CD4-positive, CD25-positive, alpha-beta regulatory T cell (primary cell): ENCODE results near the gene SEPTIN8. TPM values are rescaled to one million over a fixed set of nuclear protein-coding genes. Genes with fewer than 3 reads are reported as not detected.

ENCODE experiments used
- ATAC-seq, 2 donors: fragments of 150-1000 bp; cut with Tn5 transposase; one replicate each; pipeline ENCODE4 v1.10.0; 2021; ENCODE audit warnings: low read depth in 2 of 2, moderate number of reproducible peaks in 2 of 2, moderate library complexity in 1 of 2
- DNase-seq, 3 donors: peaks; one replicate each; pipeline versions ENCODE4 v3.0.0 to v3.0.0-alpha.2; 2012 to 2022; ENCODE audit warnings: mixed read lengths in 1 of 3
- H3K27ac ChIP-seq: one replicate; pipeline ENCODE4 v1.7.0; 2013; ENCODE audit warnings: mild to moderate bottlenecking, low read length; ENCODE audit not compliant: insufficient read depth, poor library complexity, severe bottlenecking
- H3K27me3 ChIP-seq: one replicate; pipeline ENCODE4 v1.7.0; 2013; ENCODE audit warnings: low read length; ENCODE audit not compliant: control insufficient read depth, insufficient read depth
- H3K36me3 ChIP-seq: one replicate; pipeline ENCODE4 v1.7.0; 2013; ENCODE audit warnings: mild to moderate bottlenecking, low read length, moderate library complexity; ENCODE audit not compliant: control insufficient read depth, insufficient read depth
- H3K4me1 ChIP-seq: 2 replicates; pipeline ENCODE4 v1.7.0; 2013; ENCODE audit warnings: mild to moderate bottlenecking, low read length; ENCODE audit not compliant: insufficient read depth, control insufficient read depth, poor library complexity, severe bottlenecking
- H3K4me3 ChIP-seq: one replicate; pipeline ENCODE4 v1.7.0; 2013; ENCODE audit warnings: low read depth, mild to moderate bottlenecking, low read length, moderate library complexity
- H3K9me3 ChIP-seq, 2 experiments: 1 replicate in 1 of 2; 2 replicates in 1 of 2; pipeline ENCODE4 v1.7.0; 2013; ENCODE audit warnings: low read length in 2 of 2, mild to moderate bottlenecking in 1 of 2, moderate library complexity in 1 of 2; ENCODE audit not compliant: control insufficient read depth in 2 of 2
- H3K27ac Mint-ChIP-seq, 3 donors: one replicate each; pipeline ENCODE4 v1.8.0; 2020 to 2022; ENCODE audit warnings: mild to moderate bottlenecking in 3 of 3, mixed read lengths in 3 of 3, moderate library complexity in 2 of 3
- H3K27me3 Mint-ChIP-seq: one replicate; pipeline ENCODE4 v1.8.0; 2022; ENCODE audit warnings: mild to moderate bottlenecking, mixed read lengths
- H3K36me3 Mint-ChIP-seq: one replicate; pipeline ENCODE4 v1.8.0; 2020; ENCODE audit warnings: mixed read lengths
- H3K4me1 Mint-ChIP-seq, 4 donors: one replicate each; pipeline ENCODE4 v1.8.0; 2020 to 2022; ENCODE audit warnings: mixed read lengths in 4 of 4, mild to moderate bottlenecking in 1 of 4
- H3K4me3 Mint-ChIP-seq, 4 donors: one replicate each; pipeline ENCODE4 v1.8.0; 2020 to 2022; ENCODE audit warnings: mild to moderate bottlenecking in 4 of 4, mixed read lengths in 4 of 4, moderate library complexity in 3 of 4
- H3K9me3 Mint-ChIP-seq, 7 donors: one replicate each; pipeline ENCODE4 v1.8.0; 2020 to 2022; ENCODE audit warnings: mixed read lengths in 7 of 7, mild to moderate bottlenecking in 3 of 7, moderate library complexity in 2 of 7
- polyA plus RNA-seq, 4 donors: library from polyadenylated mRNA; unstranded; fragments of 300-500 nt; fragmentation: Illumina TruSeq; gene quantifications; one replicate each; pipeline ENCODE4 v1.2.3, GENCODE V29; 2021
- total RNA-seq: library from RNA; stranded (reverse); gene quantifications from one replicate; pipeline ENCODE4 v1.2.3, GENCODE V29; 2022

SEPTIN8 gene
- total and polyA plus RNA-seq, 5 donors from 2014 or later: 0.46 to 12.4 (median 1.2) TPM

DNA sequence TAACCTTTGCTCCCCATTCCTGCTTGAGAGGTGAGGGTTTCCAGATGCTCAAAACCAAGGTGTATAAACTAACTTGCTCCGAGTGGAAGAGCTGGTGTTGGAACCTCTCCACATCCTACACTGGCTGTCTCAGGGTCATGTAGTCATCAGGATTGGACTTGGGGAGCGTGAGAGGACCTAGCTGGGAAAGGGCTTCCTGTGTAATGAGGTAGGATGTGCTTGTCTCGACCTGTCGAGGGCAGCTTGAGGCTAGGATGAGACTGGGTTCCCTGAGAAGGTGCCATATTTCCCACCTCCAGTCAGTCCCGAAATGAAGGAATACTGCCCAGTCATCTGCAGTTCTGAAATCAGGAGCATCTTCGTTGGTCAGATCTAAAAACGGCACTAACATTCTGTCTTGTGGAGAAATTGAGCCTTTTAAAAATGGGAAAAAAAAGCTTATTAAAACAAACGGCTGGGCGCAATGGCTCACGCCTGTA is 28.5 kb downstream of the SEPTIN8 start:
- Histone ChIP-seq H3K4me3 (no peak overlapping the region), H3K9me3 (no peaks in the 10 kb centered on the region), H3K27ac (peak overlapping the region; percentile 78), H3K4me1 (peaks cover 14% of the 10 kb centered on the region), H3K27me3 (no peaks in the 10 kb centered on the region), H3K36me3 (no peaks in the 10 kb centered on the region)
- Mint-ChIP-seq H3K27me3 (peaks cover 6% of the 10 kb centered on the region), H3K36me3 (peaks cover 10% of the 10 kb centered on the region), H3K4me1 (peaks cover 8 to 32% (median 23%) of the 10 kb centered on the region in 4 donors), H3K4me3 (peak overlapping the region; percentile 70 to 83 (median 76)), H3K9me3 (no peaks in the 10 kb centered on the region), H3K27ac (peak overlapping the region in 1 of 3 donors; percentile 86)
- ATAC-seq (no peak), DNase-seq (no peak)

DNA sequence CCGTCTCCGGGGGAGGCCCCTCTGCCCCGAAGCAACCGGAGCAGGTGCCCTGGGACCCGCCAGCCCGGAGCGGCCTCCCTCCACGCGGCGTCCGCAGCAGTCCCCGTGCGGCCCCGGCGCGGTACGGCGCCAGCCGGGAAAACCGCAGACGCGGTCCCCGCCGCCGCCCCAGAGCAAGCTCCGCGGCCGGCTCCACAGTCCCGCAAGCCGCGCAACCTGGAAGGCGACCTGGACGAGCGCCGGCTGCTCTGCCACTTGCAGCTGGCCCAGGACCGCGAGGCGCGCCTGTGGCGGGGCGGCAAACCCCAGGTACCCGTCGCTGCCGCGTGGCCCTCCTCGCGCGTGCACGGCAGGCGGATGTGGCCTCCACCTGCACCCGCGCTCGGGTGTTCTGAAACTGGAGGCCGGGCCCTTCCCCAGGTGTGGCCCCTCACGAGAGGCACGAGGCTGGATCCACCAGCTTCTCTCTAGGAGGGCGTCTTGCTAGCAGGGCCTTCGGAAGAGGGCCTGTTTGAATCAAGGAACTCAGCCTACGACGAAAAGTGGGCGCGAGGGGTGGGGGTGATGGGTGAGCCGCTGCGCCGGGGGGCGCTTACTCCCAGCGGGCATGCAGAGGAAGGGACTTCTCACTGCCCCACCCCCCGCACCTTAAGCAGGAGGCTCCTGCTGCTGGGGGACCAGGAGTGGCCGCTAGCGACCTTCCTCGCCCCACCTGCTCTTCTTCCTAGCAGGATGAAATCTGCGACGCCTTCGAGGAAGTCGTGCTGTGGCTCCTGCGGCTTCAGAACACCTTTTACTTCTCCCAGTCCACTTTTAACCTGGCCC is 29.2 kb downstream of the SEPTIN8 start:
- peak overlapping the region; percentile 78 for H3K27ac ChIP-seq

GRCh38 chr5:132746954-132747615 is 30.0 kb downstream of the SEPTIN8 start, which contains the start of gene CCNI2:
Gene CCNI2, plus strand, starts transcription at chr5:132747426. Its CDS starts 70 bp downstream, at chr5:132747496.
- peak; percentile 66 to 68 (median 67) for DNase-seq
- H3K27me3 Mint-ChIP-seq: peaks cover 7% of the 10 kb centered on the region
- peaks cover 0 to 2% (median 0%) of the 10 kb centered on the region in 7 donors for H3K9me3 Mint-ChIP-seq
- peak within 1 kb of the TSS; percentile 83 to 91 (median 86) for H3K4me3 Mint-ChIP-seq
- Histone ChIP-seq H3K4me3 (peak within 1 kb of the TSS; percentile 73), H3K36me3 (no peaks in the 10 kb centered on the region), H3K27me3 (peaks cover 2% of the 10 kb centered on the region), H3K27ac (peak within 1 kb of the TSS; percentile 78), H3K4me1 (peaks cover 14% of the 10 kb centered on the region), H3K9me3 (peaks cover 0 to 2% of the 10 kb centered on the region in 2 experiments)
- H3K36me3 Mint-ChIP-seq: peaks cover 6% of the 10 kb centered on the region
- peak; percentile 79 to 85 for ATAC-seq
- peak within 1 kb of the TSS in 1 of 3 donors; percentile 86 for H3K27ac Mint-ChIP-seq
- peaks cover 8 to 26% (median 22%) of the 10 kb centered on the region in 4 donors for H3K4me1 Mint-ChIP-seq

More for the DNA sequence above, 29.2 kb downstream of the SEPTIN8 start:
- Mint-ChIP-seq H3K27me3 (peaks cover 6% of the 10 kb centered on the region), H3K9me3 (peaks cover 0 to 2% (median 0%) of the 10 kb centered on the region in 7 donors), H3K36me3 (peaks cover 6% of the 10 kb centered on the region), H3K27ac (peak overlapping the region in 1 of 3 donors; percentile 86), H3K4me1 (peaks cover 8 to 27% (median 23%) of the 10 kb centered on the region in 4 donors), H3K4me3 (peak overlapping the region; percentile 70 to 83 (median 76))
- DNase-seq: peak; percentile 29 to 78 (median 68)
- no peaks in the 10 kb centered on the region for H3K36me3 ChIP-seq
- no peaks in the 10 kb centered on the region for H3K9me3 ChIP-seq
- peaks cover 14% of the 10 kb centered on the region for H3K4me1 ChIP-seq
- no peaks in the 10 kb centered on the region for H3K27me3 ChIP-seq
- no peak overlapping the region for H3K4me3 ChIP-seq
- peak; percentile 61 to 66 for ATAC-seq

GRCh38 chr5:132746592-132746953 is 30.5 kb downstream of the SEPTIN8 start:
- peaks cover 8 to 24% (median 20%) of the 10 kb centered on the region in 4 donors for H3K4me1 Mint-ChIP-seq
- peaks cover 0 to 2% (median 0%) of the 10 kb centered on the region in 7 donors for H3K9me3 Mint-ChIP-seq
- H3K4me3 Mint-ChIP-seq: peak overlapping the region; percentile 82 to 91 (median 86)
- Histone ChIP-seq H3K4me1 (peaks cover 14% of the 10 kb centered on the region), H3K4me3 (peak overlapping the region; percentile 73), H3K36me3 (no peaks in the 10 kb centered on the region), H3K9me3 (peaks cover 0 to 3% of the 10 kb centered on the region in 2 experiments), H3K27me3 (peaks cover 2% of the 10 kb centered on the region), H3K27ac (peak overlapping the region; percentile 78)
- H3K27me3 Mint-ChIP-seq: peaks cover 12% of the 10 kb centered on the region
- ATAC-seq (no peak), DNase-seq (no peak)
- peaks cover 6% of the 10 kb centered on the region for H3K36me3 Mint-ChIP-seq
- H3K27ac Mint-ChIP-seq: peak overlapping the region in 1 of 3 donors; percentile 69

DNA sequence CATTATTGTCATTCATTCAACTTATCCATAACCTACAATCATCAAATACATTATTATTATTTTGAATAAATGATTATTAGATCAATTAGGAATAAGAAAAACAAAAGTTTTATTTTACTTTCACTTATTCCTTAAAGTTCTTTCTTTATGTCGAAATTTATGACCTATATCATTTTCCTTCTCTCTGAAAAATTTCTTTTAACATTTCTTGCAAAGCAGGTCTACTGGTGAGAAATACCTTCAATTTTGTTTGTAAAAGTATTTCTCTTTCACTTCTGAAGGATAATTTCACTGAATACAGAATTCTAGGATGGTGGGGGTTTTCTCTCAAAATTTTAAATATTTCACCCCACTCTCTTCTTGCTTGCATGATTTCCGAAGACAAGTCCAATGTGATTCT is 32.4 kb downstream of the SEPTIN8 start:
- peaks cover 2% of the 10 kb centered on the region for H3K27me3 ChIP-seq
- Mint-ChIP-seq H3K9me3 (peaks cover 0 to 2% (median 0%) of the 10 kb centered on the region in 7 donors), H3K27me3 (peaks cover 12% of the 10 kb centered on the region), H3K4me3 (peak overlapping the region in 1 of 4 donors; percentile 21), H3K4me1 (peaks cover 0 to 12% (median 4%) of the 10 kb centered on the region in 4 donors), H3K36me3 (no peaks in the 10 kb centered on the region), H3K27ac (no peak overlapping the region)
- H3K36me3 ChIP-seq: no peaks in the 10 kb centered on the region
- no peak overlapping the region for H3K4me3 ChIP-seq
- H3K4me1 ChIP-seq: peaks cover 14% of the 10 kb centered on the region
- no peak for DNase-seq
- no peak overlapping the region for H3K27ac ChIP-seq
- no peak for ATAC-seq
- H3K9me3 ChIP-seq: peaks cover 0 to 3% of the 10 kb centered on the region in 2 experiments

DNA sequence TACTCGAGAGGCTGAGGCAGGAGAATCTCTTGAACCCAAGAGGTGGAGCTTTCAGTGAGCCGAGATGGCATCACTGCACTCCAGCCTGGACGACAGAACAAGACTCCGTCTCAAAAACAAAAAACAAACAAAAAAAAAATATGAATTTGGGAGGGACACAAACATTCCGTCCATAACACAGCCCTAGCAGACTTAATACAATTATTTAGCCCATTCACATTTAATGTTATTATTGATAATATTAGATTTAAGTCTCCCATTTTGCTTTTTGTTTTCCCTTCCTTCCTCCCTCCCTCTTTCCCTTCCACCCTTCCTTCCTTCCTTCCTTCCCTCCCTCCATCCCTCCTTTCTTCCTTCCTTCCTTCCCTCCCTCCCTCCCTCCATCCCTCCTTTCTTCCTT is 34.4 kb downstream of the SEPTIN8 start:
- Mint-ChIP-seq H3K4me1 (peaks cover 0 to 14% (median 6%) of the 10 kb centered on the region in 4 donors), H3K27ac (no peak overlapping the region), H3K27me3 (peaks cover 12% of the 10 kb centered on the region), H3K4me3 (no peak overlapping the region), H3K9me3 (peaks cover 0 to 3% (median 0%) of the 10 kb centered on the region in 7 donors), H3K36me3 (no peaks in the 10 kb centered on the region)
- DNase-seq: no peak
- Histone ChIP-seq H3K9me3 (peaks cover 0 to 3% of the 10 kb centered on the region in 2 experiments), H3K36me3 (no peaks in the 10 kb centered on the region), H3K27ac (no peak overlapping the region), H3K27me3 (peaks cover 2% of the 10 kb centered on the region), H3K4me1 (peaks cover 14% of the 10 kb centered on the region), H3K4me3 (no peak overlapping the region)
- ATAC-seq: no peak

DNA sequence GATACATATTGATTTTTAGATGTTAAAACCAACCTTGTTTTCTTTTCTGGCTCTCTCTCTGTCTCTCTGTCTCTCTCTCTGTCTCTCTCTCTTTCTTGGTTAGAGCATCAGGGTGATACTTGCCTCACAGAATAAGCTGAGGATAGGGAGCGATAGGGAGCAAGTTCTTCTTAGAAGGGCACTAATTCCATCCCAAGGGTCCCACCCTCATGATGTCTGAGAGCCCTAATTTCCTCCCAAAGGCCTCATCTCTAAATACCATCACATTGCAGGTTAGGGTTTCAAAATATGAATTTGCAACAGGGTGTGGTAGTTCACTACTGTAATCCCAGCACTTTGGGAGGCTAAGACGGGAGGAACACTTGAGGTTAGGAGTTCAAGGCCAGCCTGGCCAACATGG is 34.9 kb downstream of the SEPTIN8 start:
- Histone ChIP-seq H3K36me3 (no peaks in the 10 kb centered on the region), H3K27me3 (peaks cover 2% of the 10 kb centered on the region), H3K4me1 (peaks cover 12% of the 10 kb centered on the region), H3K27ac (no peak overlapping the region), H3K9me3 (peaks cover 0 to 3% of the 10 kb centered on the region in 2 experiments), H3K4me3 (no peak overlapping the region)
- no peak overlapping the region for H3K27ac Mint-ChIP-seq
- no peaks in the 10 kb centered on the region for H3K36me3 Mint-ChIP-seq
- peaks cover 0 to 3% (median 0%) of the 10 kb centered on the region in 7 donors for H3K9me3 Mint-ChIP-seq
- peaks cover 12% of the 10 kb centered on the region for H3K27me3 Mint-ChIP-seq
- no peak overlapping the region for H3K4me3 Mint-ChIP-seq
- DNase-seq (no peak), ATAC-seq (no peak)
- peaks cover 0 to 18% (median 9%) of the 10 kb centered on the region in 4 donors for H3K4me1 Mint-ChIP-seq
